ENCODE data around the gene GSK3B.
"Not testable (repeated sequence)": the region's sequence is repeated elsewhere in the genome, so short reads cannot be mapped to it uniquely, and the experiment has no call there.

Gene GSK3B

GRCh38 chr3:120004008-120004498, 90.2 kb downstream of the GSK3B start:
- DNase-seq (ENCODE audit: low spot score), result not testable (repeated sequence)

GRCh38 chr3:119998166-119998565, 96.1 kb downstream of the GSK3B start:
- no peak for DNase-seq (ENCODE audit: low spot score)

DNA sequence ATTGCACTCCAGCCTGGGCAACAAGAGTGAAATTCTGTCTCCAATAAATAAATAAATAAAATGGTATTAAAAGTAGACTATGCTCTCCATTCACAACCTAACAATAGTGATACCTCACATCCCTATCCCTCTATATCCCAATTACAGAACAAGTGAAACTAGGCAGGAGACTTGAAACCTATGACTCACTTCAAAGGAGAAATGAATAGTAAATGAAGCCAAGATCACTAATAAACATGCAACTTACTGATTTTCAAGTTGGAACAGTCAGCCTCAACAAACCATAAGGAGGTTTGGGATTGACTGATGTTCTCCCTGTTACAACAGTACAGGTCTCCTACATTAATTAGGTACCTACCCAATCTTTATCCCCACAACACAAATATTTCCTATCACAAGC, 103.4 kb downstream of the GSK3B start:
- DNase-seq (ENCODE audit: low spot score), result no peak

DNA sequence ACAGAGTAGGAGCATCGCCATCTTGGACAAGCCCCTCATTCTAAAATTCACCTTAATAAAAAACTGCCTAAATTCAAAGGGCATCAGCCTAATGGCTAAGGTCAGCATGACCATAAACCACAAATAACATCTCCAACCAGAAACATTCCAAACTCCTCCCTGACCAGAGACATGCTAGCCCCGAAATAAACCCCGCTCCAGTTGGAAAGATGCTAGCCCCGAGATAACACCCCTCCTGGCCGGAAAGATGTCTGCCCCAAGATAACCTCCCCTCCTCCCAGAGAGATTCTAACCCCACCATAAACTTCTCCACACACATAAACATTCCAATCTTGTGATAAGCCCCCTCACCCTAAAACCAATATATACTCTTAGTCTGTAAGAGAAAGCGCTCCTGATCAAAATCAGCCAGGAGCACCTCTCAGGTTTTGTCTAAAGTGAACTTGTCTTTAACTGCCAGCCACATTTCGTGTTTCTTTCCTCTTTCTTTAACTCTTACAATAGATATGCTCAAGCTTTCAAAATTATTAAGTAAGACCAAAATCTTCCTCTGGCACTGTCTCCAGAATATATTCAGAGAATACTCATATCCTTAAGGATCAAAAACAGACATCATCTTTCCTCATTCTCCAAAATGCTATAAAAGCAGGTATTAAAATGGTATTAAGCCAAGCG, 104.1 kb downstream of the GSK3B start:
- DNase-seq (ENCODE audit: low spot score), result no peak

DNA sequence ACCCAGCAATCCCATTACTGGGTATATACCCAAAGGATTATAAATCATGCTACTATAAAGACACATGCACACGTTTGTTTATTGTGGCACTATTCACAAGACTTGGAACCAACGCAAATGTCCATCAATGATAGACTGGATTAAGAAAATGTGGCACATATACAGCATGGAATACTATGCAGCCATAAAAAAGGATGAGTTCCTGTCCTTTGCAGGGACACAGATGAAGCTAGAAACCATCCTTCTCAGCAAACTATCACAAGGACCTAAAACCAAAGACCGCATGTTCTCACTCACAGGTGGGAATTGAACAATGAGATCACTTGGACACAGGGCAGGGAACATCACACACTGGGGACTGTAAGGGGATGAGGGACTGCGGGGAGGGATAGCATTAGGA, 107.4 kb downstream of the GSK3B start:
- not testable (repeated sequence) for DNase-seq (ENCODE audit: low spot score)

GRCh38 chr3:119981386-119981785, 112.9 kb downstream of the GSK3B start:
- DNase-seq (ENCODE audit: low spot score), result no peak

- no peak for DNase-seq (ENCODE audit: low spot score)
These were observed 115.6 kb downstream of the GSK3B start for GRCh38 chr3:119978554-119979208.

- no peak for DNase-seq (ENCODE audit: low spot score)
These were observed 116.9 kb downstream of the GSK3B start for GRCh38 chr3:119977353-119977752.

- no peak for DNase-seq (ENCODE audit: low spot score)
These were observed 118.0 kb downstream of the GSK3B start for GRCh38 chr3:119976214-119976613.

- DNase-seq (ENCODE audit: low spot score), result no peak
These were observed 119.6 kb downstream of the GSK3B start for GRCh38 chr3:119974656-119975055.

- DNase-seq (ENCODE audit: low spot score), result no peak
These were observed 121.1 kb downstream of the GSK3B start for GRCh38 chr3:119973018-119973646.

DNA sequence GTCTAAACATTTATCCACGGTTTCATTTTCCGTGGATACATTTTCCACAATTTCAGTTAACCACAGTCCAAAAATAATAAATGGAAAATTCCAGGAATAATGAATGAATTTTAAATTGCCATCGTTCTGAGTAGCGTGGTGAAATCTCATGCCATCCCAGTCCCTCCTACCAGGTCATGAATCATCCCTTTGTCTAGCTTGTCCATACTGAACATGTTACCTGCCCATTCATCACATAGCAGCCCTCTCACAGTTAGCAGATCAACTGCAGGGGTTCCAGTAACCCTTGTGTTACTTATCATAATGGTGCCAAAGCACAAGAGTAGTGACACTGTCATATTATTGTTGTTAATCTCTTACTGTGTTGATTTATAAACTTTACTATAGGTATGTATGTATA, 124.5 kb downstream of the GSK3B start:
- DNase-seq (ENCODE audit: low spot score), result no peak

GRCh38 chr3:119967353-119968006, 126.8 kb downstream of the GSK3B start:
- no peak for DNase-seq (ENCODE audit: low spot score)

DNA sequence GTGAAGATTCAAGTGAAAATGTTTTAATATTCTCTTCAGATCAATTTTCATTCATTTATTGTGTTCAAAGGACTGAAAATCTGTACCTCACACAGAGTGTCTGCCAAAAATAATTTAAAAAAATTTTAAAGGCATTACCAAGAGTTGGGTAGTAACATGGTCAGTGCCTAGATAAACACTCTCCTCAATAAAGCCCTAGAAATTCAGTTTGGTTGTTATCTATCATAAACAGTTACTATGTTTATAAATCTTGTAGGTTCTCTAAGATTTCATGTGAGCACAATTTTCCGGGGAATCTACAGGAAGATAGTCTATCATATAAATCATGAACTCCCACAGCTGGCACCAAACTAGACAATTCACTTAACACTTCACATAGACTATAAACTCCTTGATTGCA, 128.6 kb downstream of the GSK3B start:
- DNase-seq (ENCODE audit: low spot score), result no peak

- no peak for DNase-seq (ENCODE audit: low spot score)
These were observed 130.0 kb downstream of the GSK3B start for GRCh38 chr3:119964294-119964693.

DNA sequence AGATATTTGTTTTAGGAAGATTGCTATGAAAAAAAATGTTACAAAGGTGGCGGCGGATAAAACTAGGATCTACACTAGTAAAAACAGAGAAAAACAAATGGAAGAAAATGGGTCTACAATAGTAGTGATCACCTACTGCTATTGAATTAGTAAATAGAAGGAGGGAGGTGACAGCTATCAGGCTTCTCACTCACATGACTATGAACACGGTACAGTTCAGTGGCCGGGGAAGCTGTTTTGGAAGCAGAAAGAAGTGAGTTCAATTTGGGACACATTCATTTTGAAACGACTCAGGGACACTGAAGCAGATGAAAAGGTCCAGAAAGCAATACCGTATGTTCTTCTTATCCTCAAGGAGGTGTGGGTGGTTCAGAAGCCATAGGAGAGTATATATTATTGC, 138.3 kb downstream of the GSK3B start:
- no peak for DNase-seq (ENCODE audit: low spot score)

DNA sequence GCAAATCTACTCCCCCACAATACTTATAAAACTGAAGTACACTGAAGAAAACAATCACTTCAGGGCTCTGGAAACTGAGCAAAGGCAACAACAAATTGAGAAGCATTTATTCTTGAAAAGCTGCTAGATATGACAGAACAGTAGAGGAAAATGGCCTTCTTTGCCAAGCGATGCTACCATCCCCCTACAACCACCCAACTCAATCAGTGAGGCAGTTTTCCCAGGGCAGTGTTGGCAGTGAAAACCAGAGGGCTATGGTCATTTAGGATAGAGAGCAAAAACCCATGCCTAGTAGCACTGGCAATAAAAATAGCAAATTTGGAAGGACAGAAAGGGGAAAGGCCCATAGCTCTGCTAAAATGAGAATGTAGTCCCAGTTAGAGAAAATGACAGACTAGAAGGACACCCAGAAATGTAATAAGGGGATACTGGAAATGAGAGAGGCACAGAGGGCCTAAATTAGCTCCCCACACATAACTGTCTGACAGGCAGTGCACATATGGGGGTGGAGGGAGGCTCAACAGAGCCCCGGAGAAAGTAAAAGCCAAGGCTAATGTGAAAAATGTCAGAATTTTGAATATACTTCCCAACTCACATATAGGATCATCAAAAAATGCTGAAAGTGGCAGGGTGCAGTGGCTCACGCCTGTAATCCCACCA, 143.5 kb downstream of the GSK3B start:
- no peak for DNase-seq (ENCODE audit: low spot score)

DNA sequence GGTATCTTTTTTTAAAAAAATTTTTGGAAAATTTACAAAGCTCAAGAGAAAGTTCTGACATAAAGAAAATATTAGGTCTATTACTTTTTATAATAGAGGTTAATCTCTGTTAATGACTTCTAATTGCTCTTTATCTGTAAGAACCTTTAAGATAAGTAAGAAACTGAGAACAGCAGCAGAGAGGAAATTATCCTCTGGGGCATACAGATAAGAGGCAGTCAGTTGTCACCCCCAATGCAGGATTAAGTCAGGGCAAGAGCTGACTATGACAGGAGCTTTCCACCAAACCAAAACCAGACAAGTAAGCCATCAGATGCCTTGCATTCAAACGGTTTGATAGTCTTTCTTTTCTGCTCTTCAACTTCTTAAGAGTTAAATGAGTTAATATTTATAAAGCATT, 149.0 kb downstream of the GSK3B start:
- DNase-seq (ENCODE audit: low spot score), result no peak

GRCh38 chr3:119944091-119944490, 150.2 kb downstream of the GSK3B start:
- DNase-seq (ENCODE audit: low spot score), result no peak

- DNase-seq (ENCODE audit: low spot score), result no peak
These were observed 155.2 kb downstream of the GSK3B start for GRCh38 chr3:119939077-119939476.

DNA sequence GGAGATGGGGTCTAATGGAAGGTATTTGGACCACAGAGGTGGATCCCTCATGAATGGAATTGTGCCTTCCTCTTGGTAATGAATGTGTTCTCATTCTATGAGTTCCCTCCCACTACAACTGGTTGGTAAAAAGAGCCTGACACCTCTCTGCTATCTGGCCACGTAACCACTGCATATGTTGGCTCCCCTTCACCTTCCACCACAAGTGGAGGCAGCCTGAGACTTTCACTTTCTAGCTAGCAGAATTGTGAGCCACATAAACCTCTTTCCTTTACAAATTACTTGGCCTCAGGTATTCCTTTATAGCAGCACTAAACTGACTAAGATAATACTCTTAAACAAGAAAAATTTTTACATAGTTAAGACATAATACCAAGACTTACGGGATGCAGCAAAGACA, 157.0 kb downstream of the GSK3B start:
- DNase-seq (ENCODE audit: low spot score), result no peak

DNA sequence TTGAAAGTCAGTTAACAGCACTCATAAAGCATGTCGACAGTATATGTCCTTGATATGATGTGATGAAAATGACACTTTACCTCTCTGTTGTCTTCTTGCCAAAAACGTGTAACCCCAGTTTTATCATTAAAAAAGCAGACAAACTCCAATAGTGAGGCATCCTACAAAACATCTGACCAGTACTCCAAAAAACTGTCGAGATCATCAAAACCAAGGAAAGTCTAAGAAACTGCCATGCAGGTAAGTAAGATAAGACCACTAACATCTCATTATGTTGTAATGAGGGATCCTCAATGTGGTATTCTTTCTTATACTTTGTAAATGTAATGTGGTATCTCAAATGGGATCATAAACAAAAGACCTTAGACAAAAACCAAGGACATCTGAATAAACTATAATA, 160.0 kb downstream of the GSK3B start:
- DNase-seq (ENCODE audit: low spot score), result no peak

All from pons (tissue), 1 donor.